GM12878 (cell line): ENCODE measurements around the gene TEC. TPM values are rescaled to one million over a fixed set of nuclear protein-coding genes. Genes with fewer than 3 reads are reported as not detected.

ENCODE experiments used
- ATAC-seq: fragments of 200-7000 bp; cut with Tn5 transposase; 3 replicates; pipeline ENCODE4 v1.9.1; 2020; ENCODE audit warnings: mild to moderate bottlenecking, moderate library complexity
- BruUV-seq: library from RNA; stranded (reverse); fragments of 400-500 nt; replicated peaks from 2 replicates; lab custom pipeline; 2021; lab: Mats Ljungman, UMichigan
- CTCF ChIA-PET: fragments of 300-600 bp; sonication (Branson Sonifier 250); formaldehyde crosslinking; extraction: SDS; loops from one replicate; lab custom pipeline; 2021; ENCODE audit warnings: inconsistent platforms; lab: Yijun Ruan, JAX
- POLR2A ChIA-PET: fragments of 350-600 bp; formaldehyde crosslinking; extraction: SDS; loops from one replicate; lab custom pipeline; 2021; ENCODE audit warnings: inconsistent platforms; lab: Charles Lee
- RAD21 ChIA-PET: fragments of 300-600 bp; sonication (Branson Sonifier 250); formaldehyde crosslinking; loops from one replicate; lab custom pipeline; 2023; ENCODE audit warnings: antibody characterized with exemption; ENCODE audit not compliant: unreplicated experiment; lab: Charles Lee
- SMC1A ChIA-PET: fragments of 300-600 bp; sonication (Branson Sonifier 250); formaldehyde crosslinking; loops from one replicate; lab custom pipeline; 2023; ENCODE audit not compliant: unreplicated experiment, uncharacterized antibody; lab: Charles Lee
- DNase-seq: peaks from one replicate; pipeline ENCODE4 v3.0.0-alpha.2; 2011; ENCODE audit warnings: low read depth, low spot score
- FAIRE-seq: peaks from 3 replicates; lab custom pipeline; 2011; peaks lifted over from hg19 to GRCh38; lab: Jason Lieb, UNC
- H2AFZ ChIP-seq: 2 replicates; pipeline ENCODE4 v1.6.0; 2011; ENCODE audit warnings: low read depth, low read length, control low read depth; ENCODE audit not compliant: control insufficient read depth
- H3K27ac ChIP-seq: 2 replicates; pipeline ENCODE4 v1.5.1; 2011; ENCODE audit warnings: control low read depth; ENCODE audit not compliant: control insufficient read depth, insufficient read depth
- H3K27me3 ChIP-seq, 2 experiments: replicated peaks in 1 of 2; 2 replicates each; pipeline versions ENCODE4 v1.6.0 to v1.6.1; 2011; ENCODE audit warnings: low read length in 1 of 2; ENCODE audit not compliant: control insufficient read depth in 2 of 2, insufficient read depth in 2 of 2
- H3K36me3 ChIP-seq, 2 experiments: 2 replicates each; pipeline ENCODE4 v1.5.1; 2011; ENCODE audit warnings: low read length in 1 of 2; ENCODE audit not compliant: control insufficient read depth in 2 of 2, insufficient read depth in 2 of 2
- H3K4me1 ChIP-seq: 2 replicates; pipeline ENCODE4 v1.6.1; 2011; ENCODE audit warnings: mild to moderate bottlenecking, low read length, moderate library complexity, mixed read lengths; ENCODE audit not compliant: control insufficient read depth, insufficient read depth
- H3K4me2 ChIP-seq: 2 replicates; pipeline ENCODE4 v1.6.0; 2011; ENCODE audit warnings: control low read depth; ENCODE audit not compliant: control insufficient read depth, insufficient read depth
- H3K4me3 ChIP-seq: fragments of 200-600 bp; sonication (generic); 2 replicates; pipeline ENCODE4 v1.5.1; 2016
- H3K79me2 ChIP-seq: 2 replicates; pipeline ENCODE4 v1.6.0; 2011; ENCODE audit warnings: low read length; ENCODE audit not compliant: control insufficient read depth, insufficient read depth
- H3K9ac ChIP-seq: 2 replicates; pipeline ENCODE4 v1.8.0; 2011; ENCODE audit warnings: low read length, control low read depth, mixed read lengths; ENCODE audit not compliant: control insufficient read depth, insufficient read depth
- H3K9me3 ChIP-seq: replicated peaks from 3 replicates; pipeline ENCODE4 v1.5.1; 2011; ENCODE audit warnings: mild to moderate bottlenecking, low read length; ENCODE audit not compliant: control insufficient read depth, insufficient read depth
- H4K20me1 ChIP-seq: 2 replicates; pipeline ENCODE4 v1.6.0; 2011; ENCODE audit not compliant: control insufficient read depth, insufficient read depth
- TCF12 ChIP-seq: IDR thresholded peaks from 2 replicates; pipeline ENCODE4 v1.6.1; 2011; ENCODE audit warnings: low read depth, mild to moderate bottlenecking, low read length
- ZBTB33 ChIP-seq: fragments of 450-650 bp; IDR thresholded peaks from 2 replicates; pipeline ENCODE4 v1.6.1; 2017; ENCODE audit warnings: mild to moderate bottlenecking
- WGBS: methylation state at CpG from one replicate; pipeline ENCODE4 v1.1.6; 2016; ENCODE audit warnings: low lambda C conversion rate; ENCODE audit not compliant: insufficient replicate concordance, insufficient coverage; ENCODE audit errors: missing lambda C conversion rate; 5-methylcytosine and 5-hydroxymethylcytosine counted together
- in situ Hi-C: fragments of 300-500 bp; cut with MboI; formaldehyde crosslinking; loops from 9 replicates; pipeline ENCODE4 v1.14.3; 2018; ENCODE audit warnings: mixed read lengths
- intact Hi-C: fragments of 100-400 bp; cut with micrococcal nuclease; formaldehyde crosslinking; loops from one replicate; pipeline ENCODE4 v1.14.2; 2022; ENCODE audit not compliant: unreplicated experiment
- polyA plus RNA-seq, 11 experiments: library from polyadenylated mRNA; depleted of rRNA in 4 of 11; unstranded in 6 of 11; stranded (reverse) in 5 of 11; fragments of >200 nt; fragmentation: Nextera tagmentation in 4 of 11; fragmentation: Illumina TruSeq in 1 of 11; extraction: Ambion mirVana in 4 of 11; extraction: Trizol in 1 of 11; gene quantifications; 1 replicate in 1 of 11; 2 replicates in 10 of 11; pipeline versions ENCODE4 v1.2.1 to v1.2.3, GENCODE V29; 2011 to 2016; ENCODE audit warnings: inconsistent platforms in 2 of 11, missing spikeins in 2 of 11, low read depth in 1 of 11
- total RNA-seq, 4 experiments: library from RNA; depleted of rRNA in 3 of 4; stranded (reverse); fragments of >200 nt in 3 of 4; fragmentation: Illumina TruSeq in 1 of 4; extraction: Trizol in 1 of 4; gene quantifications; 2 replicates each; pipeline versions ENCODE4 v1.2.1 to v1.2.3, GENCODE V29; 2013 to 2021

Gene TEC
- total and polyA plus RNA-seq, 10 of the 15 experiments (the other 5 are each of a cell fraction or from before 2014, with no cell fraction given) = 7.4 to 27.2 (median 17.1) TPM

- peaks cover 18% of the 10 kb centered on the region for H3K4me1 ChIP-seq
- H3K27me3 ChIP-seq = no peaks in the 10 kb centered on the region
- ATAC-seq (no peak), DNase-seq (no peak), FAIRE-seq (no peak)
- CTCF ChIA-PET = interaction anchor here (0.7 to 2.0 kb wide), 12 partner anchors 11 to 144 kb away, joined by 3 to 10 read pairs (median 4); no protein-coding TSS in a partner anchor
- H3K79me2 ChIP-seq = peaks cover 38% of the 10 kb centered on the region
- H3K36me3 ChIP-seq = no peaks in the 10 kb centered on the region; a peak in 1 of 4 replicates
- SMC1A ChIA-PET = interaction anchor here (1.0 to 2.5 kb wide), 12 partner anchors 9 to 132 kb away, joined by 3 to 17 read pairs (median 6); no protein-coding TSS in a partner anchor
- in situ Hi-C loops = no loop called here
- H3K9ac ChIP-seq = no peak overlapping the region
- H2AFZ ChIP-seq = no peak overlapping the region
- H3K27ac ChIP-seq = no peak overlapping the region
- peaks cover 1% of the 10 kb centered on the region; the same call in 1 of the 3 replicates for H3K9me3 ChIP-seq
- RAD21 ChIA-PET = interaction anchor here (0.6 to 2.9 kb wide), 4 partner anchors 59 to 184 kb away, joined by 3 to 21 read pairs (median 10); no protein-coding TSS in a partner anchor
- BruUV-seq = no TSS peak
- intact Hi-C loops = loop anchor here (2.0 kb wide), 1 partner anchor 61 kb away; no protein-coding TSS in a partner anchor
- WGBS = 99% methylated on average over 11 of the region's 11 CpGs
- H3K4me3 ChIP-seq = peak overlapping the region; percentile 65; the same call in 1 of the 2 replicates
- H3K4me2 ChIP-seq = peak overlapping the region; percentile 95; the same call in 1 of the 2 replicates
- no peak for TF ChIP-seq TCF12
- TF ChIP-seq ZBTB33 = peak; percentile 84
- no peaks in the 10 kb centered on the region for H4K20me1 ChIP-seq
- POLR2A ChIA-PET = interaction anchor here (1.3 to 1.8 kb wide), 4 partner anchors 11 to 132 kb away, joined by 3 to 5 read pairs (median 4); no protein-coding TSS in a partner anchor
These were observed 2.0 kb upstream of the TEC start for GRCh38 chr4:48271626-48272025.
